Measurements from ENCODE around the gene SMIM29.
"Not testable (repeated sequence)": the region's sequence is repeated elsewhere in the genome, so short reads cannot be mapped to it uniquely, and the experiment has no call there.

SMIM29 gene

GRCh38 chr6:34248727-34249468 is at the start of gene SMIM29:
SMIM29 (minus strand) TSS chr6:34249006; CDS start chr6:34247791, 1,215 bp downstream.
- DNase-seq, result peak; percentile 98

- DNase-seq, result no peak
These were observed 46.9 kb upstream of the SMIM29 start for GRCh38 chr6:34295721-34296120.

GRCh38 chr6:34292954-34293353 is 44.1 kb upstream of the SMIM29 start:
- DNase-seq, result no peak

GRCh38 chr6:34289137-34289536 is 40.3 kb upstream of the SMIM29 start:
- no peak for DNase-seq

- DNase-seq, result no peak
These were observed 39.8 kb upstream of the SMIM29 start for GRCh38 chr6:34288581-34288980.

GRCh38 chr6:34285448-34286164 is 36.8 kb upstream of the SMIM29 start:
- no peak for DNase-seq

- DNase-seq, result no peak
These were observed 36.0 kb upstream of the SMIM29 start for GRCh38 chr6:34284563-34285447.

GRCh38 chr6:34281702-34282334 is 33.0 kb upstream of the SMIM29 start:
- DNase-seq, result no peak

GRCh38 chr6:34280216-34280615 is 31.4 kb upstream of the SMIM29 start:
- no peak for DNase-seq

- no peak for DNase-seq
These were observed 30.0 kb upstream of the SMIM29 start for GRCh38 chr6:34278833-34279232.

- no peak for DNase-seq
These were observed 28.9 kb upstream of the SMIM29 start for GRCh38 chr6:34277763-34278112.

GRCh38 chr6:34276881-34277762 is 28.3 kb upstream of the SMIM29 start:
- DNase-seq, result no peak

GRCh38 chr6:34276191-34276590 is 27.4 kb upstream of the SMIM29 start:
- DNase-seq, result no peak

- no peak for DNase-seq
These were observed 26.5 kb upstream of the SMIM29 start for GRCh38 chr6:34275128-34275804.

GRCh38 chr6:34274129-34274528 is 25.3 kb upstream of the SMIM29 start:
- DNase-seq, result no peak

GRCh38 chr6:34273242-34273805 is 24.5 kb upstream of the SMIM29 start:
- no peak for DNase-seq

GRCh38 chr6:34272013-34272926 is 23.5 kb upstream of the SMIM29 start:
- DNase-seq, result no peak

- not testable (repeated sequence) for DNase-seq
These were observed 21.0 kb upstream of the SMIM29 start for GRCh38 chr6:34269658-34270341.

- not testable (repeated sequence) for DNase-seq
These were observed 20.3 kb upstream of the SMIM29 start for GRCh38 chr6:34269132-34269531.
